Endothelial cell of umbilical vein (primary cell): ENCODE measurements around the gene ZNF766.

ENCODE experiments used
- CTCF ChIP-seq, 2 donors: IDR thresholded peaks; 1 replicate in 1 of 2; 2 replicates in 1 of 2; pipeline ENCODE4 v1.5.1; 2011; ENCODE audit warnings: low read length in 2 of 2, mild to moderate bottlenecking in 2 of 2, moderate library complexity in 2 of 2, control low read depth in 1 of 2, inconsistent platforms in 1 of 2, low read depth in 1 of 2; ENCODE audit not compliant: insufficient read depth in 1 of 2; ENCODE audit errors: extremely low read depth in 1 of 2
- EZH2 ChIP-seq: IDR thresholded peaks from 2 replicates; pipeline ENCODE4 v1.6.1; 2012; ENCODE audit warnings: borderline replicate concordance, low read depth, mild to moderate bottlenecking, moderate library complexity, low read length, inconsistent platforms; ENCODE audit not compliant: severe bottlenecking
- FOS ChIP-seq: IDR thresholded peaks from 2 replicates; pipeline ENCODE4 v1.6.1; 2011; ENCODE audit warnings: mild to moderate bottlenecking, low read length, moderate library complexity, borderline replicate concordance; ENCODE audit not compliant: insufficient read depth
- JUN ChIP-seq: IDR thresholded peaks from 2 replicates; pipeline ENCODE4 v1.6.1; 2011; ENCODE audit warnings: borderline replicate concordance, low read depth; ENCODE audit not compliant: insufficient read length, insufficient read depth
- MAX ChIP-seq: IDR thresholded peaks from 2 replicates; pipeline ENCODE4 v1.6.1; 2011; ENCODE audit not compliant: insufficient read depth, insufficient read length
- MYC ChIP-seq: IDR thresholded peaks from one replicate; pipeline ENCODE4 v1.6.1; 2011; ENCODE audit warnings: mild to moderate bottlenecking, low read depth, low read length
- POLR2A ChIP-seq: IDR thresholded peaks from 2 replicates; pipeline ENCODE4 v1.6.1; 2012; ENCODE audit warnings: low read depth, mild to moderate bottlenecking, control low read depth, low read length
- POLR2AphosphoS5 ChIP-seq: IDR thresholded peaks from 2 replicates; pipeline ENCODE4 v1.6.1; 2012; ENCODE audit warnings: low read depth, mild to moderate bottlenecking, control low read depth, low read length, moderate library complexity; ENCODE audit not compliant: insufficient read depth

- TF ChIP-seq CTCF (IDR thresholded peaks at IDR 0.05; ENCODE audit: extremely low read depth in 1 of 2, insufficient read depth in 1 of 2, low read depth in 1 of 2, low read length in 2 of 2) (no peak), JUN (no peak), POLR2A (no peak), POLR2AphosphoS5 (no peak), MAX (no peak), EZH2 (no peak), FOS (no peak), MYC (no peak)
Observed at GRCh38 chr19:52224211-52224610, 45.2 kb upstream of the ZNF766 start.
